Measurements from ENCODE around the gene SHC1.

The SHC1 gene, protein sequence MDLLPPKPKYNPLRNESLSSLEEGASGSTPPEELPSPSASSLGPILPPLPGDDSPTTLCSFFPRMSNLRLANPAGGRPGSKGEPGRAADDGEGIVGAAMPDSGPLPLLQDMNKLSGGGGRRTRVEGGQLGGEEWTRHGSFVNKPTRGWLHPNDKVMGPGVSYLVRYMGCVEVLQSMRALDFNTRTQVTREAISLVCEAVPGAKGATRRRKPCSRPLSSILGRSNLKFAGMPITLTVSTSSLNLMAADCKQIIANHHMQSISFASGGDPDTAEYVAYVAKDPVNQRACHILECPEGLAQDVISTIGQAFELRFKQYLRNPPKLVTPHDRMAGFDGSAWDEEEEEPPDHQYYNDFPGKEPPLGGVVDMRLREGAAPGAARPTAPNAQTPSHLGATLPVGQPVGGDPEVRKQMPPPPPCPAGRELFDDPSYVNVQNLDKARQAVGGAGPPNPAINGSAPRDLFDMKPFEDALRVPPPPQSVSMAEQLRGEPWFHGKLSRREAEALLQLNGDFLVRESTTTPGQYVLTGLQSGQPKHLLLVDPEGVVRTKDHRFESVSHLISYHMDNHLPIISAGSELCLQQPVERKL

DNA sequence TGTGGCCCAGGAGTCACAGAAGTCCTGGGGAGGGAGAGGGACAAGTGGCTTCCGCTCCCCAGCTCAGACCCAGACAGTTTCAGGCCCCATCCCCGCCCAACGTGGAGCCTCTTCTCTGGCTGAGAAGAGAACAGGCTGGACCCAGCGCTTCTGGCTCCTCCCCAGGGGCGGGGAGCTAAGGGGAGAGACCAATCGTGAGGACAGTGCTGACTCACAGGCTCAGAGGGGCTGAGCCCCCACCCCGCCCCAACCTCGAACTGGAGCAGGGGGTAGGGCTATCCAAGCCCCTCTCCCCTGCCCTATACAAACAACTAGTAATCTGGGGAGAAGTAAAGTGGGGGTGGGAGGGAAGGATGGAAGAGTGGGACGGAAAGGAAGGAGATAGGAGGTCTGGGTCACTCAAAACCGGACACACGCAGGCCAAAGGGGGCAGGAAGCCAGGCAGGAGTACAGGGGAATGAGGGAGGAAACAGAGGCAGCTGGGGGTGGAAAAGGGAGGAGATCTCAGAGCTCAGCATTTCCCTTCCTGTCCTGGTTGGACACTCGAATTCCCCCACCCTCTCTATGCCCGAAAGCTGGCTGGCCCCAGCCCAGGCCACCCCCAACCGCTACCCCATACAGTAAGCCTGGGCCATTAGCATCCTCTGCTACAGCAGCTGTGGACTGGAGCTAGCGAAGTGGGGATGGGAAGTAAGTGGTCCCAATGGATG is at the start of gene SHC1:
SHC1 (minus strand) TSS at position 117 of the 710 bp plus-strand sequence. CDS start 221 bp downstream, outside the sequence.
- DNase-seq (ENCODE audit: low read depth), result peak; percentile 98

DNA sequence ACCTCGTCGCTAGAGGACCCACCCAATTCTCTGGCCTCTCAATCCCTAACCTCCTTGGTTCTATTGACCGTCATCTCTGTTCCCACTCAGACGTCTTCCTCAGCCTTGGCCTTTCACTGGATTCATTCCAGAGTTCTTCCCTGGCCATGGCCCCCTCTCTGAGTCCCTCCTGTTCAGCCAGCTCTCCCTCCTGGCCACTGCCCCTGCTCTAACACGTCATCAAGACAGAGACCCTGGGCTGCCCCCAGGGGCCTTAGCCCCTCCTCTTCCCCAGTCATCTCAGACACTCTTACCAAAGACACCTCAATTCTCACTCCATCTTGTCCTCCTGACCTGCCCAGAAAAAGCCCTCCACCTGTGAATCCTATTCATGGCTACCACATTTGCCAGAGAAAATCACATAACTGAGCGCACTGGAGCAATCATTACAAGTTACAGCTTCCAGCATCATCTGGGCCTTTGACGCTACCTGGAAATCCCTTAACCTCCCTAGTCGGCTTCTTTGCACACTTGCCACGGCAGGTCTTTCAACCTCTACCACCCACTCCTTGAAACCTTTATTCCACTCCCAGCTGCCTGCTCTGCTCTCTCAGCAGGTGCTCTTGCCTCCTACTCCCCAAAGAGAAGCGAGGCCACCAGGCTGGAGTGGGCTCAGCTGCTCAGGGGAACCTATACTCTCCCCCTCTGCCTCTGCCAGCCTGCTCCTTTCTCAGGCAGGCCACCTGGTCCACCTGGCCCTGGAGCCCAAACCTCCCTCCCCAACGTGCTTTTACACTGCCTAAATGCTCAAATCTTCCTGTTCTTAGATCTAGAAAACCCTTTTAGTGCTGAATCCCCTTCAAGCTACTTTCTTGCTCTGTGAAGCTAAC is 49.1 kb upstream of the SHC1 start:
- no peak for DNase-seq (ENCODE audit: low read depth)

DNA sequence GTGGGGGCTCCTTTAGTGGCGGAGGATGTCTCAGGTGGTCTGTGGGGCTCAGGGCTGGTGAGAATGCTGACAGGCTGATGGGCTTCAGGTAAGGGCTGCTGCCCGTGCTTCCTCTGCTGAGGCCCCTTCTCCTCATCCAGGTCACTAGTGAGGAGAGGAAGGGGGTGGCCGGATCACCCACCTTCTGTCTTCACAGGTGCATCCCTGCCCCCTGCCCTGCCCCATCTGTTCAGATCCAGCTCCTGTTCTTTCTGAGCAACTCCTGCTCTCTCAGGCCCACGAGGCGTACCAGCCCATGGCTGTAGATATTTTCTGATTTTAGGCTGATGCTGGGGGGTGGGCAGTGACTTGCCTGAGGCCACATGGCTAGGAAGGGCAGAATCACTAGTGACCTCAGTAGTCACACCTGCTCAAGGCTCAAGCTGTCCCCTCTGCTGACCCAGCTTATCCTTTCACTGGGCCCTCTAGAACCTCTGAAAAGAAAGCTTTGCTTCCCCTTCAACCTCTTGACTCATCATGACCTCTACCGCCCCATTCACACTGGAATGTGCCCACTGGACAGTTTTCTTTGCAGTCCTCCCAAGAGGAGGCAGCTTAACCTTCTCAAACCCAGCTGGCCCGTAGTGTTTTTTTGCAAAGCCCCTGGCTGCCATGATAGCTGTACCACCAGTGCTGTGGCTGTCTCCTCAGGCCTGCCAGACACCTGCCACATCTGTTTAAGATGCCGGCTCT is 48.2 kb upstream of the SHC1 start:
- DNase-seq (ENCODE audit: low read depth), result peak; percentile 35

DNA sequence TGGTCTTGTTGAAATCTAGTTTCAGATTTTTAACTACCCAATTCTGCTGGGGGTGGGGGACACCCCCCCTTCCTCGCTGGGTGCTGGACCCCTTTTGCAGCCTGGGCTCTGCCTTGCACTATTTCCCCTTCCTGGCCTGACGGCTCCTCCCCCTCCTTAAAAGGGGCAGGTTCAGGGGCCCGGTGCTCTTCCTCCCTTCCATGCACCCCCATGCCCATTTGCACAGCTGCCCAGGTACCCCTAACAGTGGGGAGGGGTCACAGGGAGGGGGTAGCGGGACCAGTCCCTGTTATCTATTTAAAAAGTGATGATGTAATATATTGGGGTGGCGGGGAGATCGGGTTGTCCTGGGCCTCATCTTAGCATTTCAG is 47.4 kb upstream of the SHC1 start:
- DNase-seq (ENCODE audit: low read depth), result no peak

DNA sequence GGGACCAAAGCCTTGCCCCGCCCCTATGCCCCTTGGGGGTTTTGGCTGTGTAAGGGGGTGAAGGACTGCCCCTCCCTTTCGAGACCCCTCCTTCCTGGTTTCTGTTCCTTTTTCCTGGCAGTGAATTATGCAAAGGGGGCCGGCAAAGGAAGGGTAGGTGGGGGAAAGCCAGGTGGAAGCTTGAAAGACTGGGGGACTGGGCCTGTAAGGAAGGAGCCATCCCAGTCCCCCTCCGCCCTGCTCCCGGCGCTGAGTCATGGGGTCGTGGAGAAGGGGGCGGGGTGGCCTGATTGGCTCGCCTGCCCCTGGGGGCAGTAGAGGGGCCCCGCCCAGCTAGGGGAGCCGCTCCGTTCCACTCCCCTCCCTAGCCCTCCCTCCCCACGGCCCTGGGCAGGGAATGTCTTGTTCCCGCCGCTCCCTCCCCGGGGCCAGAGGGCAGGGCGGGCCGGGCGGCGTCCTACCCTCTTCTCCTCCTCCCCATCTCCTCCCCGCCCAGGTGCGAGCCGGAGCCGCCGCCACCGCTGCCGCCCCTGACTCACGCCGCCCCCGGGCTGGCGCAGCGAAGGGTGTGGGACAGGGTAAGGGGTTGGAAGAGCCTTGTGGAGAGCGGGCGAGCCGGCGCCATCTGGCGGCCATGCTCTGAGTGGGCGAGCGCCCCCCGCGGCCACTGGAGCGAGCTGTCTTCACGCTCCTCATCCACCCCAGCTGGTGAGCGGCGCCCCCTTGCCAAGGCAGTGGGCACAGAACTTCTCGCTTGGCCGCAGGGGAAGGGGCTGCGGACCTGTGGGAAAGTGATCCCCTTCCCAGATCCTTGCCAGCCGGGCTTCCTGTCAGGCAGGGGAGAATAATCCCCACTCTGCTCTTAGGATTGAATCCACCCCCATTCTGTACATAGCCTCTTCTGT is 46.7 kb upstream of the SHC1 start:
- DNase-seq (ENCODE audit: low read depth), result peak; percentile 84

DNA sequence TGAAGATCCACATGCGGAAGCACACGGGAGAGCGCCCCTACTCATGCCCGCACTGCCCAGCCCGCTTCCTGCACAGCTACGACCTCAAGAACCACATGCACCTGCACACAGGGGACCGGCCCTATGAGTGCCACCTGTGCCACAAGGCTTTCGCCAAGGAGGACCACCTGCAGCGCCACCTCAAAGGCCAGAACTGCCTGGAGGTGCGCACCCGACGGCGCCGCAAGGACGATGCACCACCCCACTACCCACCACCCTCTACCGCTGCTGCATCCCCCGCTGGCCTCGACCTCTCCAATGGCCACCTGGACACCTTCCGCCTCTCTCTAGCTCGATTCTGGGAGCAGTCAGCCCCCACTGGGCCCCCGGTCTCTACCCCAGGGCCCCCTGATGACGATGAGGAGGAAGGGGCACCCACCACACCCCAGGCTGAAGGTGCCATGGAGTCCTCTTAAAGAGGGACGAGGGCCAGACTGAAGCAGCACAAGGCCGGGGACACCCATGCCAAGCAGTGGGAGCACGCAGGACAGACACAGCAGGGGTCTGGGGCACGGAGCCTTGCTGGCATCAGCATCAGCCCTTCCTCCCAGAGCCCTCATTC is 45.8 kb upstream of the SHC1 start:
- no peak for DNase-seq (ENCODE audit: low read depth)

DNA sequence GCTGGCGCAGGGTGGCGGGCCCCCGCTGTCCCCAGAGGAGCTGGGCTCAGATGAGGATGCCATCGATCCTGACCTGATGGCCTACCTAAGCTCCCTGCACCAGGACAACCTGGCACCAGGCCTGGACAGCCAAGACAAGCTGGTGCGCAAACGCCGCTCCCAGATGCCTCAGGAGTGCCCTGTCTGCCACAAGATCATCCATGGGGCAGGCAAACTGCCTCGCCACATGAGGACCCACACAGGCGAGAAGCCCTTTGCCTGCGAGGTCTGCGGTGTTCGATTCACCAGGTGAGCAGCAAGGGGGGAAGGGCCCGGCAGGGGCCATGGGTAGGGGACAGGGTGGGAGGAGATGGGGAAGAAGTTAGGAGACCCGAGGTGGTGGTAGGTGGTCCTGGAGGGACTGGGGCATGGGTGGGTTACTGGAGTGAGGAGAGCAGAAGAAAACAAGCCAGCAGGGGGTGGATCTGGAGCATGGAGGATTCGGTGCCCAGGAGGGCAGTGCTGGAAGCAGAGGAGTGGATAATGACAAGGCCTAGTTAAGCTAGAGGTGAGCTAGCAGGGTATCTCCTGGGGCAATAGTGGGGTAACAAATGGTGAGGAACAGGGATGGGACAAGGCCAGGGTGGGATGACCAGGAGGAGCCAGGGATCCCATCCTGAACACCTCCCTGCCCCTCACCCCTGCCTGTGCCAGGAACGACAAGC is 45.1 kb upstream of the SHC1 start:
- no peak for DNase-seq (ENCODE audit: low read depth)

DNA sequence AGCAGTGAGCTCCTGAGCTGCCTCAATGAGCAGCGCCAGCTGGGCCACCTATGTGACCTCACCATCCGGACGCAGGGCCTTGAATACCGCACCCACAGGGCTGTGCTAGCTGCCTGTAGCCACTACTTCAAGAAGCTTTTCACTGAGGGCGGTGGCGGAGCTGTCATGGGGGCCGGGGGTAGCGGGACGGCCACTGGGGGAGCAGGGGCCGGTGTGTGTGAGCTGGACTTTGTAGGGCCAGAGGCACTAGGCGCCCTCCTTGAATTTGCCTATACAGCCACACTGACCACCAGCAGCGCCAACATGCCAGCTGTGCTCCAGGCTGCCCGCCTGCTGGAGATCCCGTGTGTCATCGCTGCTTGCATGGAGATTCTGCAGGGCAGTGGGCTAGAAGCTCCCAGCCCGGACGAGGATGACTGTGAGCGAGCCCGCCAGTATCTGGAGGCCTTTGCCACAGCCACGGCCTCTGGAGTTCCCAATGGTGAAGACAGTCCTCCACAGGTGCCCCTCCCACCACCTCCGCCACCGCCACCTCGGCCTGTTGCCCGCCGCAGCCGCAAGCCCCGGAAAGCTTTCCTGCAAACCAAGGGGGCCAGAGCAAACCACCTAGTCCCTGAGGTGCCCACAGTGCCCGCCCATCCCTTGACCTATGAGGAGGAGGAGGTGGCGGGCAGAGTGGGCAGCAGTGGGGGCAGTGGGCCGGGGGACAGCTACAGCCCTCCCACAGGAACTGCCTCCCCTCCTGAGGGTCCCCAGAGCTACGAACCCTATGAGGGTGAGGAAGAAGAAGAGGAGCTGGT is 44.4 kb upstream of the SHC1 start:
- no peak for DNase-seq (ENCODE audit: low read depth)

DNA sequence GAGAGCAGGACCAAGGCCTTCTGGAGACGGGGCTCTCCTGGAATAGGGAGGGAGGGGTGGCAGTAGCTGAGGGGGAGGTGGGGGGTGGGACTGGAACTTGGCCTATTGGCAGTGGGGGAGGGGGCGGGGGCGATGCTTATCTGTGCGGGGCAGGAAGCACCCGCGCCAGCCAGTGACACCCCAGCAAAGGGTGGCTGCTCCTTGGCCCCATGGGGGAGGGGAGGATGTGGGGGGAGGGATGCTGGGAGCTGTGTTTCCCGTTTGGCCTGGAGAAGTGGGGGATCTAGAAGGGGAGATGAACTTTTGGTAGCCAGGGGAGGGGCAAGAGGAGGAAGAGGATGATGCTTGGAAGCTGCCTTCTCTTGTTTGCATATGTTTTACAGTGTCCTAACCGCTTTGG is 43.1 kb upstream of the SHC1 start:
- no peak for DNase-seq (ENCODE audit: low read depth)

DNA sequence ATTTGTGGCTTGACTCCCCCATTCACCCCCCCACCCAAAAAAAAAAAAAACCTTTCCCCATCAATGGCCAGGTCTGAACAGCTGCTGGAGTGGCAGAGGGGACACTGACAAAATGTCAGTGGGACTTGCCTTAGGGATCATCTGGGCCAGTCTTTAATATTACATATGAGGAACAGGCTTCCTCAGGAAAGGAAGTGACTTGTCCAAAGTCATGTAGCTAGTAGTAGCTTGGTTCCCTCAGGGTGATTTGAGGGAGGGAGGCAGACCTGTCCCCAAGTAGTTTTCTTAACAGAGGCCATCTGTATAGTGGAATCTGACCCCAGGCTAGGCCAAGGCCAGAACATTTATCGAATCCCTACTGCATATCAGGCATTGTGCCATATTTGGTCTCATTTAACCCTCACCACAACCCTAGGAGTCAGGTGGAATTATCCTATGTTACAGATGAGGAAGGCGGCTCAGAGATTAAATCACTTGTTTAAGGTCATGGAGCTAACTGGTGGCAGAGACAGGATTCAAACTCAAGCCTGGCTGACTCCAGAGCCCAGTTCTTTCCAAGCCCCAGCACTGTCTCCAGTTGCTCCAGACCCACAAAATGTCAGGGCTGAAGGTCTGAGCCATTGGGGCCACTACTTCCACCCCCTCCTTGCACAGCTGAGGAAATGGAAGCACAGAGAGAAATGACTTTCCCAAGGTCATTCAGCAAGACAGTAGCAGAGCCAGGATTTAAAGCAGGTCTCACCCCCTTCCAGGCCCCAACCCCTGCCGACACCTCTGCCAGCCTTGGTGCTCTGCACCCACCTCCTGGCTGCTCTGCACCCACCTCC is 42.4 kb upstream of the SHC1 start:
- no peak for DNase-seq (ENCODE audit: low read depth)

DNA sequence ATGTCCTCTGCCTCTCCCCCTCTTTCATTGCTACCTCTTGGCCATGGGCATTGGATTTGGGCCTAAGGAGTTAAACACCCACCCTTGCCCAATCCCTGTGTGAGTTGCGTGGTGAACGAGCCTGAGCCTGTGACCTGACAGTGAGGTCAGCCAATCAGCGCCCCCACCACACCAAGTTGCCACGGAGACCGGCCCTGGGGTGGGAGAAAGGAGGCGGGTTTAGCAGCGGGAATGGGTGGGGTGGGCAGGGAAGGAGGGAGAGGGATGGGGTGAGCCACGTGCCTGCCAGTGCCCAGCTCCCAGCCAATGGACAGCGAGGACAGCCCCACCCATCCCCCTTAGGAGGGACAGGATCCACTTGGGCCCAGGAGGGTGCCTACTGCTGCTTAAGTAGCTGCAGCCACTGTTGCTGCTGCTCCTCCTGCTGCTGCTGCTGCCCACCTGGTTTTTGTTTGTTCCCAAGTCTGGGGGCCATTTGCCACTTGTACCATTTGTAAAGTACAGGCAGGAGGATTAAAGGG is 41.5 kb upstream of the SHC1 start:
- DNase-seq (ENCODE audit: low read depth), result peak; percentile 51

DNA sequence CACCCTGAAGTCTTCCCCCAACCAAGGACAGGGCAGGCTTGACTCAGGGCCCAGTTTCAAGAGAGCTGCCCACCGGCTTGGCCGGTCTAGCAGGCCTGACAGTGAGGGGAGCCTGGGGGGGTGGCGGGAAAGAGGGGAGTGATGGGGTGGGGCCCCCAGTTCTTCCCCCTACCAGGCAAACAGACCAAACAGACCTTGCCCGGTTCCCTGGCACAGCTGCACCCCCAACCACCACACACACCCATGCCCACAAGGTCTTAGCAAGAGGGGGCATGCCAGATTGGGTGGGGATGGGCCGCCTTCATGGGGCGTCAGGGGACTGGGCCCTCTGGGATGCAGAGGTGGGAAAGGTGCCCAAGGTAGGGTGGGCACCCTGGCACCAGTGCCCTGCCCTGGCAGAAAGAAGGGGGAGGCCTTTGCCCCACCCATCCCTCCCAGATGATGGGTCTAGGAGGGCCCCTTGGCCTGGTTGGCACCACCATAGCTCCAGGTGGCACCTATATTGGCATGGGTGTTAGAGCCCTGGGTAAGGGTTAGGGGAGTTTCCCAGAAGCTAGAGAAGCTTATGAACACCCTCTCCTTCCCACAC is 41.0 kb upstream of the SHC1 start:
- no peak for DNase-seq (ENCODE audit: low read depth)

DNA sequence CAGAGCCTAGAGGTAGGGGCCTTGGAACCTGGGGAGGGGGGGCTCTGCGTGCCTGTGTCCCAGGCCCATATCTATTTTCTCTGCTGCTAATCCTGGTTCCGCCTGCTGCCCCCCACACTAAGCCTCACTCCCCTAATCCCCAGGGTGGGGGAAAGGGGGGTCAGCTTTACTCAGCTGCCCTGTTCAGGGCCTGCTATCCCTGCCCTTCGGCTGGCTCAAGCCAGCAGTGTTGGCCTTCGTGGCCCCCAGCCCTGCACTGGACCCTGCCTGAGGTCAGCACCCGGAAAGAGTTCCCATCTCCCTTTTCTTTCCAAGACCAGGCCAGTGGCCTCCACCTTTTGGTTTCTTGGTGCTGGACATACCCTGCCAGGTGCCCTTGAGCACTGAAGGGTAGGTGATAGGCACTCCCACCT is 40.5 kb upstream of the SHC1 start:
- DNase-seq (ENCODE audit: low read depth), result no peak

DNA sequence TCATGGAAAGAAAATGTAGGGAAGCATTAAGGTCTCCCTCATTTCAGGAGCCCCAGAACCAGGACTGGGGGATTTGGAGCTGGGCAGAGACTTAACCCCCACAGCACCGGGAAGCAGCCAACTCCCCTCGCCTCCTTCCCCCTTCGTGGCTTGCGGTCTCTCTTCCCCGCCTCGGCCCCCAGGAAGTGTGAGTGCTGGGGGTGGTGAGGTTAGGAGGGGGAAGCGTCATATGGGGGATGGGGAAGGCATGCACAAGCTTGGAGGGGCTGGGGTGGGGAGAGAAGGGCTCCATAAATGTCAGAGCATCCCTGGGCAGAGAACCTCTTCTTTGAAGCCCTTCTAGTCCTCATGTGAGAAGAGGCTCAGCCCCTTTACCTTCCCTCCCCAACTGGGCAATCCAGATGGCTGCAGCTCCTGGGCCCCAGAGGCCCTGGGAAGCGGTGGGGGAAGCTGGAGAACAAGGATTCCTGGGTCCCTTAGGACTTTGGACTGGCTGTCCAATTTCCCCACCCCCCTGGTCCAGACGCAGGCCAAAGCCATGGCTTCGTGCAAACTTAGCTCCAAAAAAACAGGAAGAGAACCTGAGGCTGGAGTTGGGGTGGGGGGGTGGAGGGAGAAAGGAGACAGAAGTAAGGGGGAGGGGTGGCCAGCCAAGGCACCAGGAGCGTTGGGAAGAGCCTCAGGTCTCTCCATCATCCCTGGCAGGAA is 39.8 kb upstream of the SHC1 start:
- no peak for DNase-seq (ENCODE audit: low read depth)

DNA sequence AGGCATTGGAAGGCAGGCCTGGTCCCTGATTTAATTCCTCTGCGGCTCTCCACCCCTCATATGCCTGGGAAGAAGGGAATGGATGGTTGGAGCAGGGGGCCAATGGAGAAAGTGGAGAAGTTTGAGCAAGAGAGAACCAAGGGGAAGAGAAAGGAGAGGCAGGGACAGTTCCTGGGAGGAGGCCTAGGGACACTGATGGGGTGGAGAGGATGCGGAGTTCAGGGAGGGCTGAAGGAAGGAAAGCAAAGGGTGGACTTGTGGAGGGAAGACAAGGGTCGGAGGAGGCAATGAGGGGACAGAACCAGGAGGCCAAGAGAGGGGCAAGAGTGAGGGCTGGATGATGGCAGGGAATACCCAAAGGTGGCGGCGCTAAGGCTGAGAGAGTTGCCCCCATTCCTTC is 39.2 kb upstream of the SHC1 start:
- no peak for DNase-seq (ENCODE audit: low read depth)

DNA sequence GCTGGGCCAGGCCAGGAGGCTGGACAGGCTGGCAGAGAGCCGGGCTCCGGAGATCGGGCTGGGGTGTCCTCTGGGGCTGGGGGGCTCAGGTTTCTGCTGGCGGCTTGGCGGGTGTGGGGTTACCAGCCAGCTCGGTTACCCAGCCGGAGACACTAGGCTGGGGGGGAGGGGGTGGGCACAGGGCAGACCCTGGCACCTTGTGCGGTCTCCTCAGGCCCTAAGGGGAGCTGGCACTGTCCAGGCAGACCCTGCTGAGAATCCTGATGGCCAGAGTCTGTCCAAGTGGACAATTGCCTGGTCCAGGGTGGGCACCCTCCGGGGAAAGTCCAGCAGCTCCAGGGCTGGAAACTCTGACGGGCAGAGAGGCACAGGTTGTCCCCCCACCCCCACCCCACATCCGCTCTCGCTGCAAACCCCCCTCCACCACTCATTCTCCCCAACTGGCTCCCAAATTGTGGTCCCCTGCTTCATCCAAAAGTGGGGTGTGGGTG is 38.7 kb upstream of the SHC1 start:
- DNase-seq (ENCODE audit: low read depth), result no peak
